NCI-H146 treated with DMSO at 0.1 percent for 48 hours (cell line): ENCODE measurements around the gene INPP4B.
"Not testable (repeated sequence)": the region's sequence is repeated elsewhere in the genome, so short reads cannot be mapped to it uniquely, and the experiment has no call there.

Experiments
- DNase-seq: peaks from one replicate; lab custom pipeline; 2025; ENCODE audit not compliant: unreplicated experiment; lab: John Stamatoyannopoulos, UW

The INPP4B gene

DNA sequence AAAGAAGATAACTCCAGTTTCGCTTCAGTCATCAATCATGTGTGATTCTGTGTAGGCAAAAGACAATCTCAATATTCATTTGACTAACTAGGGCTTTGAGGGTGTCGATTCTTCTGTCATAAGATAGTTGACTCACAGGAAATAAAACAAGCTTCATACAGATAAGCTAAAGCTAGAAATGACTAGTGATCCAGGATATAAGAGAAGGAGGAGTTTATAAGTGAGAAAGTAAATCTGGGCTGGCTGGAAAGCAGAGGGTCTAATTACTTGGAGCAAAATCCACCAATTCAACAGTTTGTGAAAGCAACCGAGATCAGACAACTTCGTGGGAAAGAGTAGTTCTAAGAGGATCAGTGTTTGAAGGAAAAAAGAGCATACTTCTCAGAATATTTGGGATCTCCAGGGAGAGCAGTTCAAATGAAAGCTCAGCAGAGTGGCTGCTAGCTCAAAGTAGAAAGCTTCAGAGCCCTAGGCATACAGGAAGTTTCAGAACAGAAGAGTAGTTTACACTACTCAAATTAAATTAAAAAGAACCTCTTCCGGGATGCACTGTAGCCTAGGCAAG lies 429.3 kb downstream of the INPP4B start:
- no peak for DNase-seq

- no peak for DNase-seq
These were observed 430.0 kb downstream of the INPP4B start for GRCh38 chr4:142416121-142416520.

- DNase-seq = no peak
These were observed 431.6 kb downstream of the INPP4B start for GRCh38 chr4:142414366-142414990.

DNA sequence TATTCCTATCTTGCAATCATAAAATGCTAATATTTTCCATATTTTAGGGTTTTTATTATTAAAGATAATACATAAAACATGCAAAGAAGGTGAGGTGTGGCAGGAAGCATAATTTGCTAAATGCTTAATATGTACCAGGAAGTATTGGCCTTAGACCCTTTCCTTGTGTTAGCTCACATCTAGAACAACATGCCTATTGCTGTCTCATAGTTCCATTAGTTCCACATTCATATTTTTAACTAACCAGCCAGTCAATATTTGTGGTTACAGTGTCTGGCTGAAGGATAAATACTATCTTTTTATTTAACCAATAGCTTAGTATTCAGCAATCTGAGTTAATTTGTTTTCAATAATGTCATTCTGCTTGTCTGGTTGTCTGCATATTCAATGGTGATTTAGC lies 432.6 kb downstream of the INPP4B start:
- DNase-seq = no peak

GRCh38 chr4:142411993-142412392 lies 434.1 kb downstream of the INPP4B start:
- DNase-seq = no peak

DNA sequence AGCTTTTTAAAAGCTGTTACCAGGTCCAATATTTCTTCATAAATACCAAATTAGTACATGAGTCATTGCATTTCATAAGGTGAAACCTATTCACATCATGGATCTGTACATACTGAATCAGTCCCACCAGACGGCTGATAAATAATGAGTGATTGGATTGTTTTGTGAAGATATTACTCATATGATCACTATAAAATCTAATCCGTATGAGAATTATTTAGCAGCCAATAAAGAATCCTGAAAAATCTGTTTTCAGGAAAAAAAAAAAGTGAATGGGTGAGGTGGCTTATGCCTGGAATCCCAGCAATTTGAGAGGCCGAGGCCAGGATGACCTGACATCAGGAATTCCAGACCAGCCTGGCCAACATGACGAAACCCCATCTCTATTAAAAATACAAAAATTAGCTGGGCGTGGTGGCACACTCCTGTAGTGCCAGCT lies 438.1 kb downstream of the INPP4B start:
- DNase-seq = no peak

GRCh38 chr4:142407596-142407995 lies 438.5 kb downstream of the INPP4B start:
- no peak for DNase-seq

DNA sequence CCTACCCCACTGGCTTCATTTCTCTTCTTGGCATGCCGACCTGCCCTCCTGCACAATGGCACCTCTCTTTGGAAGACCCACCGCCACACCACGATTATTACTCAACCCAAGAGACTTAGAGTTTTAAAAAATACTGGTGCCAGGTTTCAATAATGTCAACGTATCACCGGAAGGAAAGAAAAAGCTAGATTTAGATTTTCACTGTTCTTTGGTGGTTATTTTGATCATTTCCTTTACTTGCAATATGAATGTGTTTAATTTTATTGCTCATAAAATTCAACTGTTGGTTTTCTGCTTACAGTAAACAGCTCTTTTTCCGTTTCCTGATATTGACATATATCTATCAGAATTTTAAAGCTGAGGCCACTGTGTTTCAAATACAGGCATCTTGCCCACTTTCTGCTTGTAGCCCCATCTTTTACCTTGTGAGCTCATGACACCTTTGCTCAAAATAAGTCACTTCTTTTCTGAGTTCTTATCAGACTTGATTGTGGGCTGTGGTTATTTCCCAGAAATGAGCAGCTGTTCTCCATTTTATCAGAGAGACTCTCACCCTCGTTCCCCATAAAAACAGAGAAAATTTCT lies 439.1 kb downstream of the INPP4B start:
- DNase-seq = no peak

GRCh38 chr4:142406499-142406835 lies 439.6 kb downstream of the INPP4B start:
- DNase-seq = no peak

DNA sequence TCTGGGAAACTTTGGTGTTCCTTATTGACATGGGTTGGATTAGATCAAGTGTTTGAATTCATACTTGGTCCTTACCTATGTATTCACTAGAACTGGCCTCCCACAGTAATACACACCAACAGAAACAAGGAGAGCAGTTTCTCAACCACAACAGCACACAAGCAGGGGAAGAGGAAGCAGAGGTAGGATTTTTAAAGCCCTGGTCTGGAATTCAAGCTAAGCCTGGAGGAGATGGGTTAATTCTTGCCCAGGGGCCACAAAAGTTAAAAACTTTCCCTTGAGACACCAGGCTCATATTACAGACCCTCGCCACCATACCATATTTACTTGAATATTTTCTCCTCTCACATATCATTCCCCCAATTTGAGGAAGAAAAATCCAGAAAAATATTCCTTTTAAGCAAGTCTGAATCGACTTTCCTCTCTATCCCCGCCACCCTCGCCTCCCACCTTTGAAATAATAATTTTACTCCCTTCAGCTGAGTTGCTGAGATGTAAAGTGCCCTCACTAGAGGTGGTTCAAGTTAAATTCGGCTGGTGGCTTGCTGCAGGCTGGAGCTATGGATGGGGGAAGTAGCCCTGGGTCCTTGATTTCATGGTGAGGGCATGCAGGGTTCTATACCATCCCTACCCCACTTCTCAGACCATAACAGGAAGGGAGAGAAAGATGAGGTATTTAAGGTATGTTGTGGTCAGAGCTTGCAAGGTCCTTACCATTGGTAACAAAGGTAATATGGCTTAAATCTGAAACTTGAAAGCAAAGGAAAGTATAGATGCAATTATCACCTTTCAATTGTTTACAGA lies 440.2 kb downstream of the INPP4B start:
- no peak for DNase-seq

GRCh38 chr4:142405021-142405694 lies 440.9 kb downstream of the INPP4B start:
- DNase-seq = no peak

DNA sequence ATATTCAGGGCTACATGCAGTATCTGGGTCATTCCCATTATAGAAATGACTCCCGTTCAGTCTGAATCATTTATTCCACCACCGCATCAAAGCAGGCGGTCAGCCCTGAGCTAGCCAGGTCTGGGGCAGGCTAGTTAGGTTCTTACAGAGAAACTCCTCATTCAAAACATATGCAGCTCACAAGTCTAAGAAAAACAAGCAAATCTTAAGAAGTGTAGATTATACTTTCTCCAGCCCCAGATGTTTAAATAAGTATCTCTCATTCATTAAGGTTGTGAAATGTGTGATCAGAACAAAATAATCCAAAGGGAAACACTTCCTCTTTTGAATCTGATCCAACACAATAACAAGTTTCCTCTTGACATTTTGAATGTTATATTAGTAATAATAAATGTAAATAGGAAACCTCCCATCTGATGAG lies 441.9 kb downstream of the INPP4B start:
- no peak for DNase-seq

DNA sequence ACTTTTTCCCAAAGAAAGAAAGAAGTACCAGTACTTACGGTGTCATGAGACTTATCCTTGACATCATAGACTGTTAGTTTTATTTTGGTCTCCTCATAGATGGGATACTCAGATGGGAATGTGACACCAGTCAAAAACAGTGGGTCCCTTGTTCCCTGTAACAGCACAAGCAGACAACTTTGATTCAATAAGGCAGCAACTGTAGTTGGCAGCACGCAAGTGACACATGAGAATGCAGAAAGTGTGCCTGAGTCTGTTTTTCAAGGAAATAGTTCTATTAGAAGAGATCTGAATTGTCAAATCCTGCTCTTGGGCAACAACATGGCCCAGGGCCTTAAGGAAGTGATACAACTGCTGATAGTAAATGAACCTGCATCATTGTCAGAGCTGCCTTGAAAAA lies 443.2 kb downstream of the INPP4B start:
- DNase-seq = no peak

GRCh38 chr4:142402156-142402555 lies 443.9 kb downstream of the INPP4B start:
- no peak for DNase-seq

DNA sequence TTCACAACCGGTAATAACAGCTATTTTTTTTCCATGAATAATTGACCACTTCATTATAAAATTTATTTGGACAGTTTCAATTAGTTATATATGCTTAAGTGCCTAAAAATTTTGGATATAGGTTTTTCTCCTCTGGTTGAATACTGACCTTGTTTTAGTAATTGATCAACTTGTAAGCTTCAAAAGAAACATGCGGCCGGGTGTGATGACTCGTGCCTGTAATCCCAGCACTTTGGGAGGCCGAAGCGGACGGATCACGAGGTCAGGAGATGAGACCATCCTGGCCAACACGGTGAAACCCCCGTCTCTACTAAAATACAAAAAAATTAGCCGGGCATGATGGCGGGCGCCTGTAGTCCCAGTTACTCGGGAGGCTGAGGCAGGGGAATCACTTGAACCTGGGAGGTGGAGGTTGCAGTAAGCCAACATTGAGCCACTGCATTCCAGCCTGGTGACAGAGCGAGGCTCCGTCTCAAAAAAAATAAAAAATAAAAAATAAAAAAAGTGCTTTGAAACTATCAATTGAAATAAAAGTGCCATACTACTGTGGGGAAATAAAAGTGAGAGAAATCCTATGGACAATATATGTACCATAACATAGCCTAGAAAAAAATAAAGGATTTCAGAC lies 448.6 kb downstream of the INPP4B start:
- not testable (repeated sequence) for DNase-seq

GRCh38 chr4:142396279-142396678 lies 449.8 kb downstream of the INPP4B start:
- no peak for DNase-seq

DNA sequence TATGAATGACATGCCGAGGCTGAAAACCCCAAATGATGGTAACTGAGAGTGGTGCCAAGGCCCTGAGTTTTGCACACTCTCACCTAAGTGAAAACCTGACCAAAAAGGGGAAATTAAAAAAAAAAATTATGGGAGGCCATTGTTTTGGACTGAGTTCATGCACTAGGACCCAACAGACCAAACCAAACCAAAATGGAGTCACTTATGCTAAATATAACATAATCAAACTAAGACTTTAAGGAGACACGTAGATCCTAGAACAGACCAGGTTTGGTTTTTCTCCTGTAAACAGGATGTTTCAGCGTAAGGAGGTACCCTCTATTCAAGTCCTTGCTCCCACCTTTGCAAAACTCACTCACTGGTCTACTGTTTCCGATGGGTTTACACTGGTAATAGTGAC lies 453.0 kb downstream of the INPP4B start:
- DNase-seq = no peak

GRCh38 chr4:142386856-142387255 lies 459.2 kb downstream of the INPP4B start:
- DNase-seq = no peak

- no peak for DNase-seq
These were observed 459.7 kb downstream of the INPP4B start for GRCh38 chr4:142386449-142386848.

GRCh38 chr4:142383800-142384470 lies 462.2 kb downstream of the INPP4B start:
- DNase-seq = no peak
